ENCODE data around the gene CREB3L1. TPM values are rescaled to one million over a fixed set of nuclear protein-coding genes. Genes with fewer than 3 reads are reported as not detected.

CREB3L1 gene
- total RNA-seq, 1 experiment from 2014 or later, result 1.1 TPM

DNA sequence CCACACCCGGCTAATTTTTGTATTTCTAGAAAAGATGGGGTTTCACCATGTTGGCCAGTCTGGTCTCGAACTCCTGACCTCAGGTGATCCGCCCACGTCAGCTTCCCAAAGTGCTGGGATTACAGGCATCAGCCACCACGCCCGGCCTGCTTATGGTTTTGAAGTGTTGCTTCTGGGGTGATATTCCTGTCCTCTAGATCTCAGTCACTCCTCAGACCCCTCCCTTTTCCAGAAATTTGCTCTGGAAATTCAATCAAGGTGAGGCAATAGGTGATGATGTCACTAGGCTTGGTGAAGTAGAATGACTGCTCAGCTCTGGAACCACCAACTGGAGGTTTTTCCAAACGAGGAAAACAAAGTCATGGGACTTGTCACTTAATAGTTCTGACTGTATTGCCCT, 36.6 kb upstream of the CREB3L1 start:
- BruUV-seq (replicated peaks), result no TSS peak
- Histone ChIP-seq H3K27me3 (ENCODE audit: low read length) (no peaks in the 10 kb centered on the region), H3K4me3 (ENCODE audit: low read length) (no peak overlapping the region), H3F3A (ENCODE audit: low read length, unreplicated experiment) (no peaks in the 10 kb centered on the region), H3K27ac (ENCODE audit: low read length) (no peak overlapping the region), H3K9ac (ENCODE audit: low read length) (no peak overlapping the region), H3K9me3 (ENCODE audit: low read length) (no peaks in the 10 kb centered on the region), H3K36me3 (ENCODE audit: low read depth, low read length) (no peaks in the 10 kb centered on the region), H3K79me2 (ENCODE audit: low read length) (no peaks in the 10 kb centered on the region), H2AFZ (ENCODE audit: low read length) (no peak overlapping the region), H3K4me2 (ENCODE audit: low read length) (no peak overlapping the region), H3K9me2 (replicated peaks; ENCODE audit: low read length) (no peaks in the 10 kb centered on the region), H4K20me1 (ENCODE audit: low read length) (no peaks in the 10 kb centered on the region), H3K4me1 (ENCODE audit: insufficient read depth, low read length) (peaks cover 31% of the 10 kb centered on the region)
- no peak for TF ChIP-seq EZH2phosphoT487 (IDR thresholded peaks at IDR 0.05; ENCODE audit: borderline replicate concordance, low read length)
- TF ChIP-seq, protein P1, sequence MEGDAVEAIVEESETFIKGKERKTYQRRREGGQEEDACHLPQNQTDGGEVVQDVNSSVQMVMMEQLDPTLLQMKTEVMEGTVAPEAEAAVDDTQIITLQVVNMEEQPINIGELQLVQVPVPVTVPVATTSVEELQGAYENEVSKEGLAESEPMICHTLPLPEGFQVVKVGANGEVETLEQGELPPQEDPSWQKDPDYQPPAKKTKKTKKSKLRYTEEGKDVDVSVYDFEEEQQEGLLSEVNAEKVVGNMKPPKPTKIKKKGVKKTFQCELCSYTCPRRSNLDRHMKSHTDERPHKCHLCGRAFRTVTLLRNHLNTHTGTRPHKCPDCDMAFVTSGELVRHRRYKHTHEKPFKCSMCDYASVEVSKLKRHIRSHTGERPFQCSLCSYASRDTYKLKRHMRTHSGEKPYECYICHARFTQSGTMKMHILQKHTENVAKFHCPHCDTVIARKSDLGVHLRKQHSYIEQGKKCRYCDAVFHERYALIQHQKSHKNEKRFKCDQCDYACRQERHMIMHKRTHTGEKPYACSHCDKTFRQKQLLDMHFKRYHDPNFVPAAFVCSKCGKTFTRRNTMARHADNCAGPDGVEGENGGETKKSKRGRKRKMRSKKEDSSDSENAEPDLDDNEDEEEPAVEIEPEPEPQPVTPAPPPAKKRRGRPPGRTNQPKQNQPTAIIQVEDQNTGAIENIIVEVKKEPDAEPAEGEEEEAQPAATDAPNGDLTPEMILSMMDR (conservative IDR thresholded peaks at IDR 0.05; ENCODE audit: low read depth, low read length), result no peak
- no peak for TF ChIP-seq EZH2 (IDR thresholded peaks at IDR 0.05; ENCODE audit: low read length, unreplicated experiment)
- CTCF ChIA-PET, result no interaction called here
- POLR2A ChIA-PET (ENCODE audit: unreplicated experiment), result no interaction called here
- ATAC-seq (no peak), DNase-seq (no peak)
- intact Hi-C loops (cut with micrococcal nuclease), result no loop called here

DNA sequence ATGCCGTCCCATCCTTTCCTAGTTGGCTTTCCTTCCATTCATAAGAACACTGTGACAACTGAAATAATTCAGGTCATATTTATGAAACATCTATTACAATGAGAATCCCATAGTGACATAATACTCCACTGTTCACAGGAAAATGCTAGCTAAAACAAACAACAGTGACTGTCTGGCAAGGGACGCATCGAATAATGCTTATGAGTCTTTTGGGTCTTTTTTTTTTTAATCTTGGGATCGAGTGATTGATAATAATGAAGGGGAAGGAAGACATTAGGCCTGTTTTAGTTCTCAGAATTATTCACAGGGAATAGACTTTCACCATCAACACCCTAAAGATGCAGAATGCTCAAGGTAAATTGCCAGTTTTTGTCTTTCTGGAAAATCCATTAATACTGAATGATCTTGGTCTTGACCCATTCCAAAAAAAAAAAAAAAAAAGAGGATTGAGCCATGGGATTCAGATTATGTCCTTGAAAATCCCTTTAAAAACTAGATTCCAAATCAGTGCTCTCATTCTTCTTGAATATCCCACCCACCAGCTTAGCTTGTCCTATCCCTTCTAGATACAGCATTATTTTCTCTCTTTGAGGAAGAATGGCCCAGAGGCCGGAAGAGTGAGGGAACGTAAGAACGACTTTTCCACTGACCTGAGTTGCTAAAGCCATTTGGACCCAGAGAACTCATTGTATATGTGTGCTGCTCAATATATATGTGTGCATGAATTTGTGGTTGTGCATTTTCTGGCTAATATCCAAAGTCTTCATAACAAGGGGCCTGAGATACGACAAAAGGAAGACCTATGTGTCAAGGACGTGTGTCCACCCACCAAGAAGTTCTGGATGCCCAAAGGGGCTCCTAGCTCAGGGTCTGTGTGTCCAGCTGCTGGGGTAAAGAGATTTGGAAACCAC, 35.2 kb upstream of the CREB3L1 start:
- Histone ChIP-seq H2AFZ (ENCODE audit: low read length) (peak overlapping the region; percentile 100), H4K20me1 (ENCODE audit: low read length) (no peaks in the 10 kb centered on the region), H3K4me2 (ENCODE audit: low read length) (peak overlapping the region; percentile 99), H3K27ac (ENCODE audit: low read length) (peak overlapping the region; percentile 73), H3F3A (ENCODE audit: low read length, unreplicated experiment) (no peaks in the 10 kb centered on the region), H3K79me2 (ENCODE audit: low read length) (no peaks in the 10 kb centered on the region), H3K36me3 (ENCODE audit: low read depth, low read length) (no peaks in the 10 kb centered on the region), H3K4me1 (ENCODE audit: insufficient read depth, low read length) (peaks cover 27% of the 10 kb centered on the region), H3K27me3 (ENCODE audit: low read length) (no peaks in the 10 kb centered on the region), H3K9me3 (ENCODE audit: low read length) (no peaks in the 10 kb centered on the region), H3K4me3 (ENCODE audit: low read length) (peak overlapping the region; percentile 80), H3K9me2 (replicated peaks; ENCODE audit: low read length) (no peaks in the 10 kb centered on the region), H3K9ac (ENCODE audit: low read length) (peak overlapping the region; percentile 67)
- intact Hi-C loops (cut with micrococcal nuclease), result no loop called here
- TF ChIP-seq, protein P1 (conservative IDR thresholded peaks at IDR 0.05; ENCODE audit: low read depth, low read length), result no peak
- TF ChIP-seq EZH2 (IDR thresholded peaks at IDR 0.05; ENCODE audit: low read length, unreplicated experiment), result no peak
- TF ChIP-seq EZH2phosphoT487 (IDR thresholded peaks at IDR 0.05; ENCODE audit: borderline replicate concordance, low read length), result no peak
- no TSS peak for BruUV-seq (replicated peaks)
- ChIA-PET POLR2A (ENCODE audit: unreplicated experiment) (interaction anchor here (1.0 to 2.1 kb wide), 2 partner anchors 31 to 65 kb away, joined by 3 to 8 read pairs; no protein-coding TSS in a partner anchor), CTCF (interaction anchor here (1.2 to 1.4 kb wide), 2 partner anchors 66 to 73 kb away, joined by 6 read pairs; no protein-coding TSS in a partner anchor)
- DNase-seq (no peak), ATAC-seq (no peak)
